HG03469 (cell line): ENCODE measurements around the gene SSTR3.
"Not testable (repeated sequence)": the region's sequence is repeated elsewhere in the genome, so short reads cannot be mapped to it uniquely, and the experiment has no call there.

Experiments used
- ATAC-seq: cut with Tn5 transposase; IDR thresholded peaks from one replicate; pipeline ENCODE4 v1.9.1; 2021; ENCODE audit warnings: mild to moderate bottlenecking, moderate library complexity, moderate number of reproducible peaks; ENCODE audit not compliant: unreplicated experiment

SSTR3 gene

GRCh38 chr22:37243402-37244113, 31.3 kb upstream of the SSTR3 start:
- ATAC-seq: no peak

DNA sequence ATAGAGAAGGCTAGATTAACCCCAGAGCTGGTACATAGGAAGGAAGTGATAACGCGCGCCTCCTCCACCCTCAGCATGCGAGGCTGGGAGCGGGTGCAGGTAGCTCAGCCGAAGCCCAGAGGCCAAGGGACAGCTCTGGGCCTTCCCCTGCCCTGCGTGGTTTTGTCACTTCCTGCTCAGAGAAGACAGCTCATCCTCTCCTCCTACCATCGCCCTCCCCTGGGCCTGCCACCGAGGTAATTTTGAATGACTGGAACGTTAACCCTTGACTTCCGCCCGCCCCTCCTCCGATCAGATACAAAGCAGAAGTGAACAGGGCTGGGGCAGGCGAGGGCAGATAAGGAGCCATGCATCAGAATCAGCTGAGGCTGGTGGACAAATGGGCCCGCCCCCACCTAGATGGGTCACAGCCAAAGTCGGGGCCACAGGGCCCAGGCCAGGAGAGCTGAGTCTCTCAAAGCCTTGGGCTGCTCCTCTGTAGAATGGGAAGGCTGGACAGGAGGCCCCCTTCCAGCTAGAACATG, 30.2 kb upstream of the SSTR3 start:
- peak; percentile 48 for ATAC-seq

DNA sequence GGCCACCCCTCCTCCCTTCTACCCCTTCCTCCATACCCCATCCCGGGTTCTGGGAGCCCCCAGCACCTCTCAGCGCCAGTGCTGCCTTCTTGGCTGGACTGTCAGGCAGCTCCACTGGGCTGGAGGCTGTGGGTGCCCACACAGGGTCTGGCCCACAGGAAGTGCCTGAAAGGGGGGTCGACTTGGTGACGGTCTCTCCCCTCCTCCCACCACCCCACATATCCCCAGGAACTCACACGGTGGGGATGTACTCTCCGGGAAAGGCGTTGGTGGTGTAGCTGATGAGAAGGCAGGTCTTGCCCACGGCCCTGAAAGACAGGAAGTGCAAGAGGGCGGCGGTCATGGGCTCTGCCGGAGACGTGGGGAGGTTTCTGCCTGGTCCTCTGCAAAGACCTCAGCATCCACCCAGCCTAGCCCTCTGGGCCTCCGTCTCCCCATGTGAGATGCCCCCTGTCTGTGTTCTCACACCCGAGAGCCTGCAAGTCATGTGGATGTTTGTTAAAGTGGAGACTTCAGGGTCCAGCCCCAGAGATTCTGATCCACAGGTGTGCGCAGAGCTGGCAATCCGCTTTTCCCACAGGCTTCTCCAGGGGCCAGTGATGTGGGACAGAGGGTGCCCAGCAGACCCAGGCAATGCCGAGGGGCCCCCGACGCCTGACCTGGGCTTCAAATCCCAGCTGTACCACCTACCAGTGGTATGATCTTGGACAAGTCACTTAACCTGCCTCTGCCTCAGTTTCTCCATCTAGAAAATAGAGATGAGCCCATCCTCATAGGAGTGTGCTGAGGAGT, 29.3 kb upstream of the SSTR3 start:
- no peak for ATAC-seq

GRCh38 chr22:37240941-37241320, 28.7 kb upstream of the SSTR3 start:
- no peak for ATAC-seq

DNA sequence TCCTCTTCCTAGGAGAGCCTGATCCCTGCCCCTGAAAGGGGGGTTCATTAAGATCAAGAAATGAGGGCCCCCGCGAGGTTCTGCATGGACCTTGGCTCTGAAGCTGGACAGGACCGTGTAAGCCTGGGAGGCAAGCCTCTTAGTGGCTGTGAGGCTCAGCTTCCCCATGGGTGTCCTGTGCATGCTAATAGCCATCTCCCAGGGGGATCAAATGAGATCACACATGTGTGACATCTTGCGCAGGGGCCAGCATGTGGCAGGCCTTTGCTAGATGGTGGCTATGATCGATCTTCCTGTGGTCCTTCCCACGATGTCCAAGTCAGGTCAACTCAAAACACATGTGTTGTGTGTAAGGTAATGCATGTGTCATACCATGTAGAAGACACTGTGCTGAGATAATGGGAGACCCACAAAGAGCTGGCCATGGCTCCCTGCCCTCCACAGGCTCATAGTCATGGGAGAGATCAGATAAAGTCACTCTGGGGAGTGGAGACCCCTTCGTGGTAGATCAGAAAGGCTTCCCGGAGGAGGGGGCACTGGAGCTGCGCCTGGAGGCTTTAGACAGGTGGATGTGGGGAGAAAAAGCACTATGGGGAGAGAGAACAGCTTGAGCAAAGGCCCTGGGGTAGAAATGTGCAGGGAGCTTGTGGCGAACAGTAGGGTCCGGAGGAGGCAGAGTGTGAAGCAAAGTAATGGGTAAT, 28.1 kb upstream of the SSTR3 start:
- no peak for ATAC-seq

GRCh38 chr22:37239336-37240239, 27.3 kb upstream of the SSTR3 start:
- no peak for ATAC-seq

- ATAC-seq: no peak
These were observed 25.3 kb upstream of the SSTR3 start for GRCh38 chr22:37237371-37238268.

GRCh38 chr22:37235897-37236607, 23.8 kb upstream of the SSTR3 start:
- no peak for ATAC-seq

DNA sequence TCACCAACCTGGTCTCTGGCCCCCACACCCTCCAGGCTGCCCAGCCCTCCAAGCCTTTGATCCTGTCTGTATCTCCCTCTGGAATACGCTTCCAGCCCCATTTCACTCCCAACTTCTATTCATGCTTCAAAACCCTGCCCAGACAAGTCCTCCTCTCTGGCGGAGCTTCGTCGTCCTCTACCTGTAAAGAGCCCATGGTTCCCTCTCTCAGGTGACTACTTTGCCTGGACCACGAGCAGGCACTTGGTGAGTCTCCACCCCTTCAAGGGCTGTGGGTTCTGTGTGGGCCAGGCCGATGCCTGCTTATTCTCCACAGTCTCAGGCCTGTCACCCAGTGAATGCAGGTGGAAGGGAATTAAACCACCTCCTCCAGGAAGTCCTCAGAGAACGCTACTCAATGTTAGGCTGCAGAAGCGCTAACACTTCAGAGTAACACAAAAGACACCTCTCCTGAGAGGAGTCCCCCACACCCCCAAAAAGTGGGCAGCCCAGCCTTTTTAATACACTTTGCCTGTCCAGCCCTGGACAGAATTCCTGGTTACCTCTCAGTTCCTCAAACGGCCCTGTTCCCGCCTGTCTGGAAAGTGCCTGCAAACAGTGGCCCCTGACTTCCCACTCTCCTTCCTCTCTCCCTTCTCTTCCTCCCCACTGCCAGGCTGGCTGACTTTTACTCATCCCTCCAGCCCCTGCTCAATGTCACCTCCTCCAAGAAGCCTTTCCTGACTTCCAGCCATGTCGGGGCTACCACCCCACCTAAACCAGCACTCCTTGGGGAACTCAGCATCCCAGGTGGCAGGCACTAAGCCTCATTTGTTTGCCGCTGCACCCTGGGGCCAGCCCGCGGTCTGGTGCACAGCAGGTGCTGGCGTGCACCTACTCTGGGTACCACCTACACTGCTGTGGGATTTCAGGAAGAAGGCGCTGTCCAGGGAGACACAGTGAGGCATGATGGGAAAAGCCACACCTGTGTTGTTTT, 22.7 kb upstream of the SSTR3 start:
- no peak for ATAC-seq

GRCh38 chr22:37233751-37234631, 21.7 kb upstream of the SSTR3 start:
- no peak for ATAC-seq

DNA sequence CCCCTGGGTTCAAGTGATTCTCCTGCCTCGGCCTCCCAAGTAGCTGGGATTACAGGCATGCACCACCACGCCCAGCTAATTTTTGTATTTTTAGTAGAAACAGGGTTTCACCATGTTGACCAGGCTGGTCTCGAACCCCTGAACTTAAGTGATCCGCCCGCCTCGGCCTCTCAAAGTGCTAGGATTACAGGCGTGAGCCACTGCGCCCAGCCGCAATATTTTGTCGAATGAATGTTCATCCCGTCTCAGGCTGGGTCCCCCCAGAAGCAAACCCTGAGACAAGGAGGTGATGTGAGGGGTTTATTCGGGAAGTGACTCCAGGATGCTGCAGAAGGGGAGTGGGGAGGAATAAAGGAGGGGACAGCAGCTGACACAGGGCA, 21.1 kb upstream of the SSTR3 start:
- ATAC-seq: not testable (repeated sequence)

DNA sequence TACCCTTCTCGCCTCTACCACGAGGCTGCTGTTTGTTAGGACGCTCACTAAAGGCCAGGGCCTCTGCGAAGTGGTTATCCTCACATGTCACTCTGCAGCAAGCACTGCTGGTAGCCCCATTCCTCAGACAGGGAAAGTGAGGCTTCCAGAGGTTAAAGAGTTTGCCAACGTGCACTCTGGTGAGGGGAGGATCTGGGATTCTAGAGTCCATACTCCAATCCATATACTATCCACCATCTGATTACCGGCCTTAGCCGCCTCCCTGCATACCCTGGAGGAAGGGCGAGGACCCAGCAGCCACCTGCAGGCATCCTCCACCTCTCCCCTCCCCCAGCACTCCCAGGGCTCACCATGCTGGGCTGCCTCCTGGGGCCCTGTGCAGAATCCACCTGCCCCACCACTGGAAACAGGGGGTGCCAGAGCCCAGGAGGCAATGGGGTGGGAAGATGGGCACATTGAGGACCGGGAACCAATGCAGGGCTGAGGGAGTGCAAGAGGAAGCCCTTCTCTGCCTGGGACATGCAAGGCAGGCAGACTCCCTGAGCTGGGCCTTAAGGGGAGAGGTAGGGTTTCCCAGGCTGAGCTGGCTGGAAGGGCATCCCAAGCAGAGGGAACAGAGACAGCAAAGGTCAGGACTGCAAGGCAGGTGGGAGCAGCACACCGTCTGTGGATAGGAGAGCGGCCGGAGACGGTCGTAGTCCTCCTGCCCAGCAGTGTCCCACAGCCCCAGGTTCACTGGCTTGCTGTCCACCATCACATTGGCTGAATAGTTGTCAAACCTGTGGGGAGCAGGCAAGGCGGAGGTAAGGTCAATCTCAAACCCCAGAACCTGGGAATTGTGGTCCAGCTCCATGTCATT, 20.1 kb upstream of the SSTR3 start:
- no peak for ATAC-seq

DNA sequence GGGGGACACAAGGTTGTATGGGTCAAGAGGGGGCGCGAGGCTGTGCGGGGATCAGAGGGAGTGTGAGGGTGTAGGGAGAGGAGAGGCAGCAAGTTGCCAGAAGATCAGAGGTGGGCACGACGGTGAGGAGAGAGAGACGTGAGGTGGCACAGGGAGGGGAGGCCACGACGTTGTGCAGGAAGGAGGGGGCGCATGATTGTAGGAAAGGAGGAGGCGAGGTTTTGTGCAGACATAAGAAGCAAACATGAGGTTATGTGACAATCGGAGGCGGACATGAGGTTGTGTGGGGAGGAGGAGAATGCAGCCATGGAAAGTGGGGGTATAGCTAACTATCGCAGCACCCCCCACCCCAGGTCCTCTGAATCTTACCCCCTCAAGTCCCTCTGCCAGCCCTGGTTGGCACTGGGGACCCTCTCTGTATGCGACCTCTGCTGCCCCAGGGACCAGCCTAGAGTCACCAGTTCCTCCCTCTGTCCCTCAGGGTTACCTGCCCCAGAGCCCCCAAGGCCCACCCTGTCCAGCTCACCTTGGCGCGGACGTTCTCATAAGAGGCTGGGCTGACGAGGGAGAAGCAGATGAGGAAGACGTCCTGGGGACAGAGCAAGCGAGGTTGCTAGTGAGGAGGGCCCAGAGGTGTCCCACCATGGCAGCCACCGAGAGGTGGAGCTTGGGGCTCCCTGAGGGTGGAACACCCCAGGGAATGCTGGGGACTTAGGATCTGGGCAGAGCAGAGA, 19.3 kb upstream of the SSTR3 start:
- ATAC-seq: no peak

- ATAC-seq: no peak
These were observed 18.6 kb upstream of the SSTR3 start for GRCh38 chr22:37230673-37231405.
